PFSK-1 (cell line): Measurements from ENCODE around the gene CNKSR1.

ENCODE experiments used
- FOXP2 ChIP-seq: optimal IDR thresholded peaks from 2 replicates; pipeline ENCODE3; 2011; ENCODE audit warnings: borderline replicate concordance, control low read depth, inconsistent platforms; ENCODE audit not compliant: insufficient read depth; ENCODE audit errors: extremely low read length, extremely low read depth
- POLR2AphosphoS5 ChIP-seq: IDR thresholded peaks from 2 replicates; pipeline ENCODE4 v1.6.1; 2012; ENCODE audit warnings: low read depth, mild to moderate bottlenecking, control low read depth, low read length, moderate library complexity
- REST ChIP-seq, 2 experiments: IDR thresholded peaks; 2 replicates each; pipeline versions ENCODE4 v1.6.1 to v1.8.0; 2011 to 2012; ENCODE audit warnings: low read depth in 2 of 2, low read length in 2 of 2, control low read depth in 1 of 2, inconsistent platforms in 1 of 2, mild to moderate bottlenecking in 1 of 2, moderate library complexity in 1 of 2; ENCODE audit not compliant: insufficient read depth in 1 of 2
- SIN3A ChIP-seq: IDR thresholded peaks from 2 replicates; pipeline ENCODE4 v1.6.1; 2012; ENCODE audit warnings: mild to moderate bottlenecking, low read length, moderate library complexity, borderline replicate concordance; ENCODE audit not compliant: insufficient read depth
- TAF1 ChIP-seq: IDR thresholded peaks from 2 replicates; pipeline ENCODE4 v1.6.1; 2012; ENCODE audit warnings: low read length, control low read depth, borderline replicate concordance; ENCODE audit not compliant: insufficient read depth

Gene CNKSR1

DNA sequence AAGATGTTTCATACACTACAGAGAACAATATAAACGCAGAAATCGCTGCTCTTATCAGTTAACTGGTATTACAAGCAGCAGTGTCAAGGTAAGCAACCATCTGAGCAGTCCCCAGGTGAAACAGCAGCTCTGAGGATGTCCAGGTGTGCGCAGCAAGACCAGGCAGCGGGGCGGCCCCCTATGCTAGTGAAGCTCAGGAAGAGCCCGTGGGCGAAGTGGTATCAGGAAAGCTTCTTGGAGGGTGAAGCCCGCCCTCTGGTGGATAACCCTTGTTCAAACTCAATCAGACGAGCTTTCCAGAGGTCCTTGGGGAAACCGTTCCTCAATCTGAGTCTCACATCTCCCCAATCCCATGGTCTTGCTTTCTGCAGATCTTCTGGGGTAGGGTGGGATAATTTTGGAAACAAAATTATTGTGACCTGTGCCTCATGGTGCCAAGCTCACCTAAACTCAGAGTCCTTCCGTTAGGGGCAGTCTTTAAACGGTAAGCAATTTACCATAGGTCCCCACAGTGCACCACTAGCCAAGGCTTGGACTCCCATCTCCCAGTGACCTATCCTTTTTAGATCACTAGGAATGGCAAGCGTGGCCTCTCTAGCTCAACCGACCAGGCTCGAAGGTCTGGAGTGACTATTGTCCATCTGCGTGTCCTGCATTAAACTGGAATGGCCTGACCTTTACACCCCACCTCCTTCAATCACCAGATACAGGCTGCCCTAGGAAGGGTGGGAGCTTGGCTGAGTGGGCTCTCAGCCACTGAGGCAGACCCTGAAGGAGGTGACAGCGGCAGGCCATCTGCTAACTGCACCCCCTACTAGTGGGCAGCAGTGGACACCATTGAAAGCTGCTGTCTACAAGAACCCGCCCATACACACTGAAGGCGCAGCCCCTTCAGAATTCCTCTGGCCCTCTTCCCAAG, 32.0 kb upstream of the CNKSR1 start:
- TF ChIP-seq TAF1 (no peak), SIN3A (no peak), POLR2AphosphoS5 (no peak), FOXP2 (no peak), REST (IDR thresholded peaks at IDR 0.05; ENCODE audit: insufficient read depth in 1 of 2, low read depth in 2 of 2, low read length in 2 of 2) (no peak)

DNA sequence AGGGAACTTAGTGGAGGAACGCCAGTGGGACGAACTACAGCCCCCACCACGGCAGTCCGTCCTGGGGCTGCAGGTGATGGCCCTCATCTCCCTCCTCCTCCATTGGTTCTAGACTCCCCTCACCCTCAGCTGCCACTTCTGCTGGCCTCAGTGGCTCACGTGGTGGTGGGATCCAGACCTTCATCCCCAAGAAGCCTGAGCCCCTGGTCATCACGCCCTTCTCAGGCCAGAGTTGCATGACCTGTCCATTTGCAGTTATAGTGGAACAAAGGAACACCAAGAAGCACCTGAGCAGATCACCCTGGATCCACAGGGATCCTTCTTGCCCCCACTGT, 31.4 kb upstream of the CNKSR1 start:
- TF ChIP-seq SIN3A (no peak), FOXP2 (no peak), TAF1 (no peak), REST (IDR thresholded peaks at IDR 0.05; ENCODE audit: insufficient read depth in 1 of 2, low read depth in 2 of 2, low read length in 2 of 2) (no peak), POLR2AphosphoS5 (no peak)

DNA sequence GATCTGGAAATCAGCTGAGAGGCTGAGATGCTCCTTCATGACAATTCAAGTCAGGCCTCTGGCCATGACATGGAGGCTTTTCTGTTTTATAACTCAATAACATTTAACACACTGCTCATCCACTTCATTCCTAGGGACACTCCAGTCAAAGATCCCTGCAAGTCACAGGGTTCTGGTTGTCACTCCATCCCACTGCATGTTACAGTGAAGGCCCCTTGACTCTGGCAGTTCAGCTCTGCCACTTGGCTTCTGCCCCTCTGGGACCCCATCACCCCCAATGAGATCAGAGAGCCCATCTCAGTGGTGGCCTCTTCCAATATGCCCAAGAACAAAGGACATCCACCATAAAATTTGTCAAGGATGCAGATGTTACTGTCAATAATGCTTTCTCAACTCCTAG, 28.4 kb upstream of the CNKSR1 start:
- TF ChIP-seq POLR2AphosphoS5 (no peak), SIN3A (no peak), REST (IDR thresholded peaks at IDR 0.05; ENCODE audit: insufficient read depth in 1 of 2, low read depth in 2 of 2, low read length in 2 of 2) (no peak)

DNA sequence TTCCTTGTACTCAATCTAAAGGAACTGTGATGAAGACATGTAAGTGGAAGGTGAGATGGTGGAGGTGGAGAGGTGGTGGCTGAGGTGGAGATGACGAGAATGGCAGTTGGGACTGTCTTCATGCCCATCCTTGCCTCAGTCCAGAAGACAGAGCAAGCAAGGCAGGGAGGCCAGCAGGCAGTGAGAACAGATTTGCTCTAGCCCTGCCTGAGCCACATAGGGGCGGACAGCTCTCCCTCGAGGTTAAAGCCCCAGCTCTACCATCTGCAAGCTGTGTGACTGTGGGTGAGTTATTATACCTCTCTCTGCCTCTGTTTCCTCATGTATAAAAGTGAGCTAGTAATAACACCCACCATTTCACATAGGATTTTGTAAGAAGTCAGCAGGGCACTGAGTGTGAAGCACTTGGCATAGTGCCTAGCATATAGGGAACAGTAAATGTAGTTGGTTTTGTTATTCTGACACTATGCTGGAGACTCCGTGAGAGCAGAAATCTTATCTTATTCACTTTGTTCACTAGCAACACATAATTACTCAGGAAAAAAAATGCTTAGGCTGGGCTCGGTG, 23.2 kb upstream of the CNKSR1 start:
- TF ChIP-seq SIN3A (no peak), REST (IDR thresholded peaks at IDR 0.05; ENCODE audit: insufficient read depth in 1 of 2, low read depth in 2 of 2, low read length in 2 of 2) (no peak), TAF1 (no peak), POLR2AphosphoS5 (no peak), FOXP2 (no peak)
